Measurements from ENCODE around the gene SRGAP2B.
"Not testable (repeated sequence)": the region's sequence is repeated elsewhere in the genome, so short reads cannot be mapped to it uniquely, and the experiment has no call there.

GRCh38 chr1:145052019-145052776 lies 42.9 kb downstream of the SRGAP2B start:
- TF ChIP-seq POLR2AphosphoS5 (IDR thresholded peaks at IDR 0.05; ENCODE audit: low read depth, low read length); RFX5 (IDR thresholded peaks at IDR 0.05; ENCODE audit: borderline replicate concordance, low read depth, low read length); ZNF274 (IDR thresholded peaks at IDR 0.05; ENCODE audit: borderline replicate concordance, extremely low read depth, low read length); NRF1 (IDR thresholded peaks at IDR 0.05; ENCODE audit: low read depth, low read length); CTCF (IDR thresholded peaks at IDR 0.05; ENCODE audit: control extremely low read depth in 1 of 3, insufficient read depth in 1 of 3, low read depth in 1 of 3, low read length in 3 of 3); CREB1 (IDR thresholded peaks at IDR 0.05); SIN3A (conservative IDR thresholded peaks at IDR 0.05 in 1 of 2, IDR thresholded peaks at IDR 0.05 in 1 of 2; ENCODE audit: low read depth in 1 of 2, low read length in 2 of 2); ASH2L (IDR thresholded peaks at IDR 0.05; ENCODE audit: low read length); POLR2A (IDR thresholded peaks at IDR 0.05; ENCODE audit: control extremely low read depth in 1 of 2, low read depth in 2 of 2, low read length in 2 of 2); TEAD4 (IDR thresholded peaks at IDR 0.05; ENCODE audit: low read depth, low read length); EZH2 (IDR thresholded peaks at IDR 0.05; ENCODE audit: low read depth, low read length, severe bottlenecking); EP300 (IDR thresholded peaks at IDR 0.05; ENCODE audit: borderline replicate concordance in 1 of 2, low read depth in 2 of 2, low read length in 2 of 2); CHD1 (IDR thresholded peaks at IDR 0.05; ENCODE audit: low read depth, low read length); CHD2 (IDR thresholded peaks at IDR 0.05; ENCODE audit: low read length): not testable (repeated sequence)
